ENCODE data around the gene STX19.
"Not testable (repeated sequence)": the region's sequence is repeated elsewhere in the genome, so short reads cannot be mapped to it uniquely, and the experiment has no call there.

Gene STX19

GRCh38 chr3:93979850-93980676, 48.3 kb downstream of the STX19 start, which contains the start of gene ARL13B:
Gene ARL13B (plus strand): TSS chr3:93980155. CDS start chr3:93980424, 269 bp downstream.
- peak; percentile 93 for DNase-seq (ENCODE audit: low read depth, low spot score)
- H3K27ac ChIP-seq = peak within 1 kb of the TSS; percentile 63

GRCh38 chr3:93973131-93974126, 55.0 kb downstream of the STX19 start, which contains the start of gene PROS1:
Gene PROS1 (minus strand): TSS chr3:93973896. CDS start chr3:93973749, 147 bp downstream.
- H3K27ac ChIP-seq = peak within 1 kb of the TSS; percentile 62

GRCh38 chr3:93969997-93970396, 58.4 kb downstream of the STX19 start:
- H3K27ac ChIP-seq = peak overlapping the region; percentile 49
- no peak for DNase-seq (ENCODE audit: low read depth, low spot score)

More at GRCh38 chr3:93973131-93974126, 55.0 kb downstream of the STX19 start, which contains the start of gene PROS1:
- DNase-seq (ENCODE audit: low read depth, low spot score) = no peak

GRCh38 chr3:93969443-93969842, 59.0 kb downstream of the STX19 start:
- DNase-seq (ENCODE audit: low read depth, low spot score) = no peak
- peak overlapping the region; percentile 49 for H3K27ac ChIP-seq

- H3K27ac ChIP-seq; DNase-seq (ENCODE audit: low read depth, low spot score): not testable (repeated sequence)
Measured at GRCh38 chr3:93965106-93965505, 63.3 kb downstream of the STX19 start.

Measured in epithelial cell of prostate (primary cell).